Measurements from ENCODE around the gene CD99.

GRCh38 chrX:2670978-2671377 lies 20.1 kb upstream of the CD99 start:
- TF ChIP-seq EZH2phosphoT487 (IDR thresholded peaks at IDR 0.05; ENCODE audit: borderline replicate concordance, low read depth) (no peak), SMC3 (IDR thresholded peaks at IDR 0.05; ENCODE audit: low read depth, low read length) (no peak), POLR2AphosphoS5 (IDR thresholded peaks at IDR 0.05; ENCODE audit: low read depth, low read length) (no peak), EP300 (IDR thresholded peaks at IDR 0.05; ENCODE audit: borderline replicate concordance in 1 of 2, low read depth in 1 of 2, low read length in 1 of 2) (no peak), RFX5 (IDR thresholded peaks at IDR 0.05; ENCODE audit: low read length) (no peak), MXI1 (IDR thresholded peaks at IDR 0.05; ENCODE audit: low read depth, low read length) (no peak), CTCF (IDR thresholded peaks at IDR 0.05) (no peak), TAF1 (IDR thresholded peaks at IDR 0.05; ENCODE audit: borderline replicate concordance, low read depth, low read length) (no peak), RCOR1 (IDR thresholded peaks at IDR 0.05; ENCODE audit: low read length) (no peak), RAD21 (IDR thresholded peaks at IDR 0.05; ENCODE audit: low read length) (no peak), USF2 (IDR thresholded peaks at IDR 0.05; ENCODE audit: borderline replicate concordance, low read depth, low read length) (no peak)
